ENCODE data around the gene TGM6.

The TGM6 gene

DNA sequence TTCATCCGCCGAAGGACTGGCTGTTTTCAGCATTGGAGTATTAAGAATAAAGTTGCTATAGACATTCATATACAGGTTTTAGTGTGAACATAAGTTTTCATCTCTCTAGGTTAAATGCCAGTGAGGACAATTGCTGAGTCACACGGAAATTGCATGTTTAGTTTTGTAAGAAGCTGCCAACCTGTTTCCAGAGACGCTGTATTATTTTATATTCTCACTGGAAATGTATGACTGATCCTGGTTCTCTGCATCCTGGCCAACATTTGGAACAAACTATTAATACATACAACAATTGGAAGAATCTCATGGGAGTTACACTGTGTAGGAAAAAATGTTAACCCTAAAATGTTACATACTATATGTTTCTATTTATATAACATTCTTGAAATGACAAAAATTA lies 16.7 kb upstream of the TGM6 start:
- DNase-seq (ENCODE audit: low read depth) = no peak

DNA sequence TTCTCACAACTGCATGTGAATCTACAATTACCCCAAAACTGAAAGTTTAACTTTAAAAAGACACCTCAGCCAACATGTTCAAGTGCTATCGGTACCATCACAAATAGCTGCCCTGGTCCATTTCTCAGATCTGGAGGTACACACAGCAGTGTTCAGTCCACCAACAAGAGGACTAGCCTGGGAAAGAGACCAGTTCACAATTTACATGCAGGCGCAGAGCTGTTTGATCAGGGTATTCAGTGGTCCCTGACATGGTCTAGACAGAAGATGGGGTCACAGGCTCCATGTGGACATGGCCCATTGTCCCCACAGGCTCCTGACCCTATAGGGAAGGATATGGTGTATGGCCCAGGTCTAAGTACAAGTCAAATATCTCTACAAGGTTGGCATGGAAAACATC lies 15.6 kb upstream of the TGM6 start:
- DNase-seq (ENCODE audit: low read depth) = no peak

DNA sequence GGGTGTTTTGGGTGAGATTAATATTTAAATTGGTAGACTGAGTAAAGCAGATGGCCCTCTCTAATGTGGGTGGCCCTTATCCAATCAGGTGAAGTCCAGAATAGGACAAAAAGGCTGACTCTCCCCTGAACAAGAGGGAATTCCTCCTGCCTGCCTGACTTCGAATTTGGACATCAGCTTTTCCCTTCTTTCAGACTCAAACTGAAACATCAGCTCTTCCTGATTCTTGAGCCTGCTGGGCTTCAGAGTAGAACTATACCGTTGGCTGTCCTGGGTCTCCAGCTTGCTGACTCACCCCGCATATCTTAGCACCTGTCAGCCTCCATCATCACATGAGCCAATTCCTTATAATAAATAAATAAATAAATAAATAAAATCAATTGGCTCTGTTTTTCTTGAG lies 15.0 kb upstream of the TGM6 start:
- no peak for DNase-seq (ENCODE audit: low read depth)

DNA sequence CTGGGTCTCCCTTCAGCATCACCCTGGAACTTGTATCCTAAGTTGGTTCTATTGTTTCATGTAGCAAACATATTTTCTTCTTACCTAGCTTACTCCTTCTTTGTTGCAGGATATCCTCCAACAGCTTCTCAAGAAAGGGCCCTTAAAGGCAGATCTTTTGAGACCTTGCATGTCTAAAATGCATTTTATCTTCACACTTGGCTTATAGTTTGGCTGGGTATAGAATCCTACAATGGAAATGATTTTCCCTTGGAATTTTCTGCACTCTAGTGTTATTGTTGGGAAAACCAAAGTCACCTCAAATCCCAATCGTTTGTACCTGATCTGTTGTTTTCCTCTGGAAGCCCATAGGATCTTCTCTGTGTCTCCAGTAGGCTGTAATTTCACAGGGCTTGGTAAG lies 12.1 kb upstream of the TGM6 start:
- DNase-seq (ENCODE audit: low read depth) = no peak

DNA sequence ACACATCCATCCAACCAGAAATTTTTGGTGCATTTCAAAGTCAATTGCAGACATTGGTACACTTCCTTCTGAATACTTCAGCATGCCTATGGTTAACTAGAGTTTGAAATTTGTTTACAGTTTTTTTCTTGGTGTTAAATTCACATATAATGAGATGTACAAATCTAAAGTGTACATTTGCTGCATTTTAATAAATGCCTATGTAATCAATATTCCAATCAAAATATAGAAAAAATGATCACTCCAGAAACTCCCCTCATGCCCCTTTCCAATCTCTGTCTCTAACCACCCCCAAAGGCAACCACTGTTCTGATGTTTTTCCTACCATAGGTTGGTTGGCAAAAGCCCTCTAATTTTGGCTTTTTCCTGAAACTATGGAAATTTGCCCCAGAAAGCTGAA lies 7.6 kb upstream of the TGM6 start:
- no peak for DNase-seq (ENCODE audit: low read depth)

DNA sequence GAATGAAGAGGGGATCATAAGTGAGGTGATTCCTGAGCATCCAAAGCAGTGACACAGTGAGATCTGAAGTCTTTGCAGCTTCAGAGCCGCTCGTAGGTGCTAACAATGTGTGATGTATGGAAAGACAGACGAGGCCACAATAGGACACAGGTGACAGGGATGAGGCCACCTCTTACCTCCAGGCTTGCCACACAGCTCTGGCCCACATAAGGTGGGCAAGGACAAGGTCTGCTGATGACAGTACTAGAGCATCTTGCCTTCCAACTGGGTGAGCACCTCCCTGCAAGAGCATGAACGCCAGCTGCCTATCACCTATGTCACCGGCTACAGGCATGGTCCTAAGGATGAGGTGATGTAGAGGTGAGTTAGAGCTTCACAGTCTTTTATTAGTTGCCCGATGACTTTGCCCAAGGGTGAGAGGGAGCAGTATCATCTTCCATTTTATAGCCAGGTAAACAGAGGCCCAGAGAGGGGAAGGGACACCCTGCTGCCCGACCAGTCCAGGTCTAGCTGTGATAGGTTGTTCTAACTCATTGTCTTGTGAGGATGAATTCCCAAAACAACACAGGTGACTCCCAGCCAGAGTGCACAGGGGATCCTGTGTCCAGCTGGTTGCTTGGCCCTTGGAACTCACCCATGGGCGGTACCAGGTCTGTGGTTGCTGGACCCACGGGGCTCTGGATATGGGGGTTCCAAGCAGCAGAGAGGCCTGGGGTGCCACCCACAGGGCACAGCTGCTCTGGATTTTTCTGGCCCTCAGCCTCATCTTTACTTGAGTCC lies 6.2 kb upstream of the TGM6 start:
- no peak for DNase-seq (ENCODE audit: low read depth)

DNA sequence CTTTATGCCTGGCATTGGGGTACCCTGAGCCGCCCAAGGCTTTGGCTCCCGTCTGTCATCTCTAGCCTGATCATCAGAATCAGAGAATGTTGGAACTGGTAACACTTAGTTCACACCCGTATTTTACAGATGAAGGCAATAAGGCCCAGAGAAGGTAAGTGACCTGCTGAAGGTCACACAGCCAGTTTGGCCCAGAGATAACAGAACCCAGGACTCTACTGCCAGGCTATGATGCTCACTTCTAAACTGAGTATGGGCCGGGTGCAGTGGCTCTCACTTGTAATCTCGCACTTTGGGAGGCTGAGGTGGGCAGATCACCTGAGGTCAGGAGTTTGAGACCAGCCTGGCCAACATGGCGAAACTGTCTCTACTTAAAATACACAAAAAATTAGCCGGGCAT lies 1.8 kb upstream of the TGM6 start:
- DNase-seq (ENCODE audit: low read depth) = no peak

DNA sequence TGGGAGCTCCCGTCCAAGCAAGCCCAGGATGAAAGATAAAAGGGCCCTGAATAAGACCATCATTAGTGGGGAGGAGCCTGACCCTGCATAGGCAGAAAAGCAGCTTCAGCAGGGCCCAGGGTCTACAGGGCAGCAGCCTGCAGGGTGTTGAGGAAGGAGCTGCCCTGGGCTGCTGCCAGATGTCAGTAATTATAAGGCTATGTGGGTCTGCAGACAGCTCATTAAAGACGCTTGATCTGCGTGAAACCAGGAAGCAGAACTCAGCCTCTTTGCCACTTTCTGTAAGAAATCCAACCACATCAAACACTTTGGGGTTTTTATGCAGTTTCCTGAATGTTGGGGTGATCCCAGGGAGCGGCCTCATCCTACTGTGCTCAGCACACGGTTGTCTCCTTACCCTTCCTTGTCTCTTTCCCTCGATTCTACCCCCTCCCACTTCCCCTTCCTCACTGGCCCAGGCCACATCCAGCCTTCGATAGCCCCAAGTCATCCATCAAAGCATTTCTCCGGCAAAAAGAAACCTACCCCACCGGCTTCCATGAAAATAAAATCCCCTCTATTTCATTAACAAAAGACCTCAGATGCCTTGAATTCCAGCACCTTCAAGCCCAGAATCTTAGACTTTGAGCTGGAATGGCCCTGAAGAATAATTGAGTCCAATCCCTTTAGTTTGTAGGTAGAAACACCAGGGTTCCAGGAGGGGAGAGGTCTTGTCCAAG lies 1.0 kb upstream of the TGM6 start:
- DNase-seq (ENCODE audit: low read depth) = no peak

DNA sequence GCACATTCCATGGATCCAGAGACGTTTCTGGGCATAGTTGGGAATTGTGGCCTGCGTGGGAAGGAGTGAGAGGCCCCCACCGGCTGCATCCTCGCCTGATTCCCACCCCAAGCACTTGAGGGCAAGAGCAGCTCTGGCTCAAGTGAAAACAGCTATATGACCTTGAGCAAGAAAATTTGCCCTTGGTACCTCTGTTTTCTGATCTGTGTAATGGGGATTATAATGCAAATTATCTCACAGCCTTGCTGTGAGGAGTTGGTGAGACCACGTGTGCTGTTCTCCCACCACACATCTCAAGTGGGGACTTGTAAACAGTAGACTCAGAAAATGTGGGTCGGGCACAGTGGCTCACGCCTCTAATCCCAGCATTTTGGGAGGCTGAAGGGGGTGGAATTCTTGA lies 602 bp downstream of the TGM6 start:
- DNase-seq (ENCODE audit: low read depth) = no peak

DNA sequence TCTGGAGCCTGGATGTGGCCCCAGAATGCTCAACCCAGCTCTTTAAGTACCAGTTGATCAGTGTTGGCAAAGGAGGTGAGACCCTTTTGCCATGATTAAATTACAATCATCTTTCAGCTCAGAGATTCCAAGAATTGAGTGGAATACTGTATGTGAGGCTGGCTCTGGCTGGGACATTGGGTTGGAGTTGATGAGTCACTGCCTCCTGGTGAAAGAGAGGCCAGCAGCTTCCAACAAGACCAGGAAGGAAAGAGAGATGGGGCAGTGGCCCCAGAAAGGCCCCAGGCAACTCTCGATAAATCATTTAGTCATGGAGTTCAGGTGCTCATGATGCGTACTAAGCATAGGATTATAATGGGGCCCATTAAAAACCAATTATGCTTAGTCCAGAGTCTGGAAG lies 2.1 kb downstream of the TGM6 start:
- DNase-seq (ENCODE audit: low read depth) = no peak

DNA sequence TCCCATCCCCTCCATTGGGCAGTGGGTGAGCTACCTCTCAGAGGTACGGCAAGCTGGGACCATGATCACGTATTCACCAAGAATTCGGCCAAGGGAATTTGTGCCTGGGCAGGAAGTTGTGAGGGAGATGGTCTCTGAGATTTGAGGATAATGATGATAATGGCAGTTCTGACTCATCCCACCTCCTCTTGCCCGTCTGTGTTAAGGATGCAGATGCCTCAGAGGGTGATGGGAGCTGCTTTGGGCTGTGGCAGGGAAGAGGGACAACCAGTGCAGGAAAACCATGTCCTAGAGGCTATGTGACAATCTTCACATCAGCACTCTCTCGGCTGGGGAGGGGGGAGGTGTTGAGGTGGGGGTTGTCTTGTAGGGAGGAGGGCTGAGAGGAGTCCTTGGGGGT lies 4.3 kb downstream of the TGM6 start:
- DNase-seq (ENCODE audit: low read depth) = no peak

DNA sequence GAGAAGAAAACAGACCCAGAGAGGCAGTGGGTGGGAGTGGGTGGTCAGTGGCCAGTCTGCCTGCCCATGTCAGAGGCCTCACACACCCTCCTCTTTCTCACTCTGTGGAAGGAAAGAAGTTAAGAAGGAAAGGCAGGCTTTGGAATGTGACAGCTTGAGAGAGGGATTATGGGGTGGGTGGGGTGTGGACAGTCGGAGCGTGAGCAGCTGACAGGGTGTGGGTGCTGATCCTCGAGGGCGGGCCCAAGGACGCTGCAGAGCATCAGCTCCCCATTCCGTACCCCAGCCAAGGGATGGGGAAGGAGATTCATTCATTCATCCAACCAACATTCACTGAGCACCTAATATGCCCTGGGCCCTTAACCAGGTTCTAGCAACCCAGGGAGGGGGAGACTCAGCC lies 4.8 kb downstream of the TGM6 start:
- no peak for DNase-seq (ENCODE audit: low read depth)

DNA sequence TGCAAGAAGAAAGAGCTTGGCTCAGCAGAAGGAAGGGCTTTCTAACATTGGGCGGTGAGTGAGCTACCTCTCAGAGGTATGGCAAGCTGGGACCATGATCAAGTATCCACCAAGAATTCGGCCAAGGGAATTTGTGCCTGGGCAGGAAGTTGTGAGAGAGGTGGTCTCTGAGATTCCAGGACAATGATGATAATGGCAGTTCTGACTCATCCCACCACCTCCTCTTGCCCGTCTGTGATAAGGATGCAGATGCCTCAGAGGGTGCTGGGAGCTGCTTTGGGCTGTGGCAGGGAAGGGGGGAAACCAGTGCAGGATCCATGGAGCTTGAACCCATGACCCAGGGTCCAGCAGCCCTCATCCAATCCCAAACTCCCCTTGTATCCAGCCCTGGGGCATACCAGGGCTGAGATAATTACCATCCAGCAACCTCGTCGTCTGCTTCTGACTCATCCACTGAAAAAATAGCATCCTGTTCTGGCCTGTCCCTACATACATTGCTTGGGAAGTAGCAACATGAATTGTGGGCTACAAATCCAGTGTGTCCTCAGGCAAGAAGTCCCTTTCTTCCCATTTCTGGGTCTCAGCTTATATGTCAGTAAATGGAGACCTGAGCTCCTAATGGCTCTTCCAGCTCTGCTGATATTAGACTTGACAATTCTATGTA lies 5.9 kb downstream of the TGM6 start:
- DNase-seq (ENCODE audit: low read depth) = no peak

DNA sequence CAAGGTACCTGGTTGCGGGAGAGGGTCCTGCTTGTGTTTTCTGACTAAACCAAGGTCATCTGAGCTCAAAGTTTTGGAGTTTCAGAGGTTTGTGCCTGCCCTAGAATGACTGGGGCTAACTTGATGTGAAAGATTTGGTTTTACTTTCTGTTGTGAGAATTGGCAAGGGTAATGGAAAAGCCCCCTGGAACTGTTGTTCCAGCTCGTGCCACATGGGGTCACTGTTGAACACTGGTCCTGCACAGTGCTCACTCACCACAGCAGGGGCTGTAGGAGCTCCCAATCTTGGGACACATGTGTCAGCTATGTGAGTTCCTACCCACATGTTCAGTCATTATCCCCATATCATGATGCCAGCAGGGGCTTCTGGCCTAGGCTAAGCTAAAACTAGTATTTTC lies 6.5 kb downstream of the TGM6 start:
- DNase-seq (ENCODE audit: low read depth) = no peak

DNA sequence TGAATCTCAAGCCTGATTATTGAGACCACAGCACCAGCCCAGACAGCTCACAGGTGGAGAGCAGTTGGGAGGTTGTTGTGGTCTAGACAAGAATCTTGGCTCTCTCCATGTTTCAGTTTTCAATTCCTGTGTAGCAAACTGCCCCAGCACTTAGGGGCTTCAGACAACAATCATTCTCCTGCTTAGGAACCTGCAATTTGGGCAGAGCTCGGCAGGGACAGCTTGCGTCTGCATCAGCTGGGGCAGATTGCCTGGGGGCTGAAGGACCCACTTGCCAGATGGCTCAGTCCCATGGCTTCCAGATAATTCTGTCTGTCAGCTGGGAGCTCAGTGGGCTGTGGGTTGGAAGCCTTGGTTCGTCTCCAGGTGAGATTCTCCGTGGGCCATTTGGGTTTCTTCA lies 6.9 kb downstream of the TGM6 start:
- no peak for DNase-seq (ENCODE audit: low read depth)

DNA sequence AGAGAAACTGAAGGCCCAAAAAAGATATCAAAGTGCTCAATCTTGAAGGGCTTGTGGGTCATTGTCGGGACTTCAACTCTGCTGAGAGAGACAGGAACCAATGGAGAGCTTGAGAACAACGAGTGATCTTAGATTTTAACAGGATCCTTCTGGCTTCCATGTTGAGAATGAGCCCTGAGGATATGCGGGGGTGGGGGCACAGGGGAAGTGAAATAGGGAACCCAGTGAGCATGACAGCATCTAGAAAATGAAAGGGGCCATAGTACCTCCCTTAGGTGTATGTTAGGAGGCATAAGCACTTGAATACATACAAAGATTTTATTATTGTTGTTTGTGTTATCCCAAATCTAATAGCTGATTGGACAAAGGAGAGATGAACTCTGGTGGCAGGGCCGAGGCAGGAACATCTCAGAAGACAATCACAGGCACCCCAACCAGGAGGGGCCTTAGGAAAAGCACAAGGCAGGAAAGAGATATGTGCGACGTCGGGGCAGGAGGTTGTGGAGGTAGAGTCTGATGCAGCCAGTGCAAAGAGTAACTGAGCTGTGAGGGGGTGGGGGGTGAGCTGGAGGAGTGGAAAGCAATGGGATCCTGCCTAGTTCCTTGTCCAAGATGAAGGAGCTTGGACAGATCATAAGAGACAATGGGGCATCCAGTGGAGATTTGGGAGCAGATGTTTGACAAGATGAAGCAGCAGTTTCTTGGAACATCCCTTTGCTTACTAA lies 10.4 kb downstream of the TGM6 start:
- DNase-seq (ENCODE audit: low read depth) = no peak

DNA sequence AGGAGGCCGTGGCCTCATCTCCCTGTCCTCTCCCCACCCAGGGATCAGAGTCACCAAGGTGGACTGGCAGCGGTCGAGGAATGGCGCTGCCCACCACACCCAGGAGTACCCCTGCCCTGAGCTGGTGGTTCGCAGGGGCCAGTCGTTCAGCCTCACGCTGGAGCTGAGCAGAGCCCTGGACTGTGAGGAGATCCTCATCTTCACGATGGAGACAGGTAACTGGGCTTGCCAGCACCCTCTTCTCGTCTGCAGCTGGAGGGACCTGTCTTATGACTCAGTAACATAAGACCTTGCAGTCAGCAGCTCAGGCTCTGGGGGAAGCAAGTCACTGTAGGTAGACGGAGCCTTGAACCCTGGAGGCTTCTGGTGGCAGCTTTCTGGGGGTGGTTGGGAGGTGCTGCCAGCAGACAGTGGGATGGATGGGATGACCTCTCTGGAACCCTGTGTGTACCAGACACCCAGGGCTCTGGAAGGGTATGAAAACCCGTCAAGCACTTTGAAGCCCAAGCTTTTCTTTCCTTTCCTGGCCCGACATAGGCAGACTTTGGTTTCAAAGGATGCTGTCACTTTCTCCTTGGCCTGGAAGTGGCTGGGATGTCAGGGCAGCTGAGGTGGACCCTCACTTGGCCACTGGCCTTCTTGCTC lies 13.8 kb downstream of the TGM6 start:
- DNase-seq (ENCODE audit: low read depth) = no peak

DNA sequence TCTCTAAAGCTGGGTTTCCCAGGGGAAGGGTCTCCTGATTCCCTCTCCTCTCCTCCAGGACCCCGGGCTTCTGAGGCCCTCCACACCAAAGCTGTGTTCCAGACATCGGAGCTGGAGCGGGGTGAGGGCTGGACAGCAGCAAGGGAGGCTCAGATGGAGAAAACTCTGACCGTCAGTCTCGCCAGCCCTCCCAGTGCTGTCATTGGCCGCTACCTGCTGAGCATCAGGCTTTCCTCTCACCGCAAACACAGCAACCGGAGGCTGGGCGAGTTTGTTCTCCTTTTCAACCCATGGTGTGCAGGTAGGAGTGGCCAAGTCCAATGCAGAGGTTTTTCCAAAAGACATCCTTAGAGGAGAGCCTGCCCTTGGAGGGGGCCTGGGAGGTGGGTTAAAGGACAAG lies 14.4 kb downstream of the TGM6 start:
- DNase-seq (ENCODE audit: low read depth) = no peak

DNA sequence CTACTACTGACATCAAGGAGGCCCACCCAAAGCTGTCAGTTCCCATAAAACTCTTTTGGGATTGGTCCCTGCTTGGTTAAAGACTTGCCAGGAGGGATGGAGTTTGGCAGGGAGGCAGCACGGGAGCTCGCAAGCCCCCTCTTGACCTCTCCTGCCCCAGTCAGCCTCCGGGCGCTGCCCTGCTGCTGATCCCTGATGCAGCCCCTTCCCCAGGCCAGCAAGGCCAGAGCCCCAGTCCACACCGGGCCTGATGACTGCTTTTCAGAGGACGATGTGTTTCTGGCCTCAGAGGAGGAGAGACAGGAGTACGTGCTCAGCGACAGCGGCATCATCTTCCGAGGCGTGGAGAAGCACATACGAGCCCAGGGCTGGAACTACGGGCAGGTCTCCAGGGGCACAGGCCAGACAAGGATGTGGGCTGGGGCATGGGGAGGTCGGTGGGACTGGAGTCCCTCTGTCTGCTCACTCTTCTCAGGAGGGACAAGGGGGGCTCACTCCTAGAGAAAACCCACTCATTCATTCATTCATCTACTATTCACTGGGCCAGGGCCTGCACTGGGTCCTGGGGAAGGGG lies 15.6 kb downstream of the TGM6 start:
- no peak for DNase-seq (ENCODE audit: low read depth)

DNA sequence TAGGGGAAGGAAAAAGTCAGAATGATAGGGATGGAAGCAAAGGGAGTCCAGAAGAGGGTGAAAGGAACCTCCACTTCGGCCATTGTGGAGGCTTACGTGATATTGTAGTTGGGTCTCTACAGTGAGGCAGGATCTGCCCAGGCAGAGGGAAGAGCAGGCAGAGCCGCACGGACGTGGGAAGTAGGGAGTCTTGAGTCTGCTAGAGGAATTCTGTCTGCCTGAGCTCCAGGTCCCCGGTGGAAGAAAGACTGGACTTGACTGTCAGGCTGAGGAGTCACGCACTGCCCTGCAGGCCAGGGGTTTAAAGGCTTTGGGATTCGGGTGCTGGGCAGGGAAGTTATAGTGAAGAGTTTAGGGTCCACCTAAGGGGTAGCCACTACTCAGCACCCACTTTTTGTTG lies 16.4 kb downstream of the TGM6 start:
- no peak for DNase-seq (ENCODE audit: low read depth)

DNA sequence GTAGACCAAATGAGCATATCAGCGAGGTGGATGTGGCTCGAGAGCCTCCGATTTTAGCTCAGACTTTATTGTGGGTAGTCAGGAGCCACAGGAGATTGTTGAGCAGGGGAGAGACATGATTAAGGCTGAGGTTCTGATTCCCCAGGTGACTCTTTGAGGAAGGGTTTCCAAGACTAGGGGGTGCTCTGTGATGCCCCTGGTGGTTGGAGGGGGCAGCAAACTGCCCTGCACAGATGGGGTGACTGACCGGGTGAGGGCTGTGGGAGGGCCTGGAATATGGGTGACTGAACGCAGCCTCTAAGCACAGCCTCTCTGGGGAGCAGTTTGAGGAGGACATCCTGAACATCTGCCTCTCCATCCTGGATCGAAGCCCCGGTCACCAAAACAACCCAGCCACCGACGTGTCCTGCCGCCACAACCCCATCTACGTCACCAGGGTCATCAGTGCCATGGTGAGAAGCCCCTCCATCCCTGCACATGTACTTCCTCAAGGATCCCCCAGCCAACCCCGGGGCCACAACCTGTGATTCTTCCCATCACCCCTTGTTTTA lies 17.0 kb downstream of the TGM6 start:
- DNase-seq (ENCODE audit: low read depth) = no peak

DNA sequence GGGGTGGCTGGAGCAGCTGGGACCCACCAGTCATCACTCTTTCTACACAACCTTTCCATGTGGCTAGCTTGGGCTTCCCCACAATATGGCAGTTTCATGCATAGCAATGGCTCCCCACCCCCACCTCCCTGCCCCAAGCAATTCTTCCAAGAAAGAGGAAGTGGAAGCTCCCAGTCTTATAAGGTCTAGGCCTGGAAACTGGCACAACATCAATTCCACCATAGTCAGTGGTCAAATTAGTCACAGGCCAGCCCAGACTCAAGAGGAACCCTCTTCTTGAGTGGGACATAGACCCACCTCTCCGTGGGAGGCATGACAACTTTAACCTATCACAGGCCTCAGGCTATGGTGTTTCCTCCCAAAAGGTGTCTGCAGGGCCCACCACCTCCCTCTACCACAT lies 17.7 kb downstream of the TGM6 start:
- DNase-seq (ENCODE audit: low read depth) = no peak
